ENCODE results near the gene VIM.

- TF ChIP-seq CTCF (IDR thresholded peaks at IDR 0.05) (no peak), POLR2A (IDR thresholded peaks at IDR 0.05) (no peak)
Measured at GRCh38 chr10:17231788-17232187, 3.7 kb downstream of the VIM start.

Data from thyroid gland (tissue), 4 donors.